ENCODE data around the gene NDC1.

NDC1 gene

GRCh38 chr1:53800621-53801020, 37.5 kb downstream of the NDC1 start:
- DNase-seq (ENCODE audit: extremely low spot score): no peak
- ChIA-PET CTCF (no interaction called here), POLR2A (no interaction called here)
- no peak for TF ChIP-seq CTCF (IDR thresholded peaks at IDR 0.05; ENCODE audit: control extremely low read depth, extremely low read depth, low read depth, missing control alignments)

DNA sequence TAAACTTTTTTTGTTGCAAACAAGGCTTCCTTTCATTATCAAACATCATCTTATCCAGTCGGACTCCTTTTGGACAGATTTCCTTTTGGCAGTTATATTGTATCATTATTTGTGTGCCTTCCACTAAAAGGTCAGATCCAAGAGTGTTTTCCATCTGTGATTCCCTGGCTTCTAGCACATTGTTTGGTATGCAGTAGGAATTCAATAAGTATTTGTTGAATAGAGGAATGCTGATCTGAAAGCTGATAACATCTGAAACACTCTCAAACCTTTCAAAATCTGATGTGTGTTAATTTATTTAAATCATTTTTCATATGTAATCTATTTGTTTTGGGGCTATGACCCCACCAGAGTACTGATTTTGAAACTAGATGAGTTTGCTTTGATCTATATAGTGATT, 39.0 kb downstream of the NDC1 start:
- TF ChIP-seq CTCF (IDR thresholded peaks at IDR 0.05; ENCODE audit: control extremely low read depth, extremely low read depth, low read depth, missing control alignments): no peak
- ChIA-PET POLR2A (no interaction called here), CTCF (no interaction called here)
- DNase-seq (ENCODE audit: extremely low spot score): no peak

GRCh38 chr1:53792806-53793205, 45.3 kb downstream of the NDC1 start:
- TF ChIP-seq CTCF (IDR thresholded peaks at IDR 0.05; ENCODE audit: control extremely low read depth, extremely low read depth, low read depth, missing control alignments): no peak
- ChIA-PET POLR2A (no interaction called here), CTCF (no interaction called here)
- DNase-seq (ENCODE audit: extremely low spot score): no peak

DNA sequence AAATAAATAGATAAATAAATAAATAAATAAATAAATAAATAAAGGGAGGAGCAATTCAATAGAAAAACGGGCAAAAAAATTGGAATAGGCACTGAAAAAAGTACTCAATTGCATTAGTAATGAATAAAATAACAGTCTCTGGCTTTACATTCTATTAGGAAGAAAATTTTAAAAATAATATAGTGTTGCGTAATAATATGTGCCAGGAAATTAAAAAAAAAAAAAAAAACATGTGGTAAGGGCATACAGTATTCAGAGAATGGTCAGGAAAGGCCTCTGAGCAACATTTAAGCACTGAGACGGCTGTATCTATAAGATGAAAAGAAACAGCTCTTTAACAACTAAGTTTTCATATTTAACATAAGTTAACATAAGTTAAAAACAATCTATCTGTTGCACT, 50.4 kb downstream of the NDC1 start:
- TF ChIP-seq CTCF (IDR thresholded peaks at IDR 0.05; ENCODE audit: control extremely low read depth, extremely low read depth, low read depth, missing control alignments): no peak
- POLR2A ChIA-PET: no interaction called here
- no peak for DNase-seq (ENCODE audit: extremely low spot score)
- CTCF ChIA-PET: interaction anchor here (1.2 kb wide), 1 partner anchor 46 kb away, joined by 3 read pairs; no protein-coding TSS in a partner anchor

DNA sequence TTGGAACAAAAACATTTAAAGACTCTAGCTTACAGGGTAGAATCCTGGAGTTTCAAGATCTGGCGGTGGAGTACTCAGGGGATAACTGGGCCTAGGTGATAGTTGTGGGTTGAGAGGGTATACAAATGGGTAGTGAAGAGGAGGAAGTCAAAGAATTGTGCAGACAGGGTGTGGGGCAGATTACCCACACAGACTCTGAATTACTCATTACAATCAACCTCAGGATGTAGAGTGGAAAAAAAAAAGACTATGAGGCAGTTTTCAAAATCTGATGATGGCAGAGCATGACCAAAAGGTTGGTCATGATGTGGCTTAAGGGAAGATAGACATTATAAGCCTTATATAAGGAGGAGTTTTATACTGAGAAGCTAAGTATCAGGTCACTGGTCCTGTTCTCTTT, 55.0 kb downstream of the NDC1 start:
- ChIA-PET POLR2A (no interaction called here), CTCF (interaction anchor here (0.6 kb wide), 1 partner anchor 27 kb away, joined by 3 read pairs; no protein-coding TSS in a partner anchor)
- TF ChIP-seq CTCF (IDR thresholded peaks at IDR 0.05; ENCODE audit: control extremely low read depth, extremely low read depth, low read depth, missing control alignments): no peak
- DNase-seq (ENCODE audit: extremely low spot score): no peak

GRCh38 chr1:53781654-53782053, 56.4 kb downstream of the NDC1 start:
- TF ChIP-seq CTCF (IDR thresholded peaks at IDR 0.05; ENCODE audit: control extremely low read depth, extremely low read depth, low read depth, missing control alignments): no peak
- CTCF ChIA-PET: interaction anchor here (1.3 kb wide), 1 partner anchor 15 kb away, joined by 3 read pairs; no protein-coding TSS in a partner anchor
- no peak for DNase-seq (ENCODE audit: extremely low spot score)
- POLR2A ChIA-PET: no interaction called here

- CTCF ChIA-PET: interaction anchor here (0.8 kb wide), 1 partner anchor 10 kb away, joined by 3 read pairs; no protein-coding TSS in a partner anchor
- POLR2A ChIA-PET: no interaction called here
- TF ChIP-seq CTCF (IDR thresholded peaks at IDR 0.05; ENCODE audit: control extremely low read depth, extremely low read depth, low read depth, missing control alignments): no peak
- no peak for DNase-seq (ENCODE audit: extremely low spot score)
These were observed 60.8 kb downstream of the NDC1 start for GRCh38 chr1:53777272-53777671.
